ENCODE measurements around the gene RC3H1. TPM values are rescaled to one million over a fixed set of nuclear protein-coding genes. Genes with fewer than 3 reads are reported as not detected.
"Not testable (repeated sequence)": the region's sequence is repeated elsewhere in the genome, so short reads cannot be mapped to it uniquely, and the experiment has no call there.

The RC3H1 gene, protein sequence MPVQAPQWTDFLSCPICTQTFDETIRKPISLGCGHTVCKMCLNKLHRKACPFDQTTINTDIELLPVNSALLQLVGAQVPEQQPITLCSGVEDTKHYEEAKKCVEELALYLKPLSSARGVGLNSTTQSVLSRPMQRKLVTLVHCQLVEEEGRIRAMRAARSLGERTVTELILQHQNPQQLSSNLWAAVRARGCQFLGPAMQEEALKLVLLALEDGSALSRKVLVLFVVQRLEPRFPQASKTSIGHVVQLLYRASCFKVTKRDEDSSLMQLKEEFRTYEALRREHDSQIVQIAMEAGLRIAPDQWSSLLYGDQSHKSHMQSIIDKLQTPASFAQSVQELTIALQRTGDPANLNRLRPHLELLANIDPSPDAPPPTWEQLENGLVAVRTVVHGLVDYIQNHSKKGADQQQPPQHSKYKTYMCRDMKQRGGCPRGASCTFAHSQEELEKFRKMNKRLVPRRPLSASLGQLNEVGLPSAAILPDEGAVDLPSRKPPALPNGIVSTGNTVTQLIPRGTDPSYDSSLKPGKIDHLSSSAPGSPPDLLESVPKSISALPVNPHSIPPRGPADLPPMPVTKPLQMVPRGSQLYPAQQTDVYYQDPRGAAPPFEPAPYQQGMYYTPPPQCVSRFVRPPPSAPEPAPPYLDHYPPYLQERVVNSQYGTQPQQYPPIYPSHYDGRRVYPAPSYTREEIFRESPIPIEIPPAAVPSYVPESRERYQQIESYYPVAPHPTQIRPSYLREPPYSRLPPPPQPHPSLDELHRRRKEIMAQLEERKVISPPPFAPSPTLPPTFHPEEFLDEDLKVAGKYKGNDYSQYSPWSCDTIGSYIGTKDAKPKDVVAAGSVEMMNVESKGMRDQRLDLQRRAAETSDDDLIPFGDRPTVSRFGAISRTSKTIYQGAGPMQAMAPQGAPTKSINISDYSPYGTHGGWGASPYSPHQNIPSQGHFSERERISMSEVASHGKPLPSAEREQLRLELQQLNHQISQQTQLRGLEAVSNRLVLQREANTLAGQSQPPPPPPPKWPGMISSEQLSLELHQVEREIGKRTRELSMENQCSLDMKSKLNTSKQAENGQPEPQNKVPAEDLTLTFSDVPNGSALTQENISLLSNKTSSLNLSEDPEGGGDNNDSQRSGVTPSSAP
- 35.0 TPM for total RNA-seq

DNA sequence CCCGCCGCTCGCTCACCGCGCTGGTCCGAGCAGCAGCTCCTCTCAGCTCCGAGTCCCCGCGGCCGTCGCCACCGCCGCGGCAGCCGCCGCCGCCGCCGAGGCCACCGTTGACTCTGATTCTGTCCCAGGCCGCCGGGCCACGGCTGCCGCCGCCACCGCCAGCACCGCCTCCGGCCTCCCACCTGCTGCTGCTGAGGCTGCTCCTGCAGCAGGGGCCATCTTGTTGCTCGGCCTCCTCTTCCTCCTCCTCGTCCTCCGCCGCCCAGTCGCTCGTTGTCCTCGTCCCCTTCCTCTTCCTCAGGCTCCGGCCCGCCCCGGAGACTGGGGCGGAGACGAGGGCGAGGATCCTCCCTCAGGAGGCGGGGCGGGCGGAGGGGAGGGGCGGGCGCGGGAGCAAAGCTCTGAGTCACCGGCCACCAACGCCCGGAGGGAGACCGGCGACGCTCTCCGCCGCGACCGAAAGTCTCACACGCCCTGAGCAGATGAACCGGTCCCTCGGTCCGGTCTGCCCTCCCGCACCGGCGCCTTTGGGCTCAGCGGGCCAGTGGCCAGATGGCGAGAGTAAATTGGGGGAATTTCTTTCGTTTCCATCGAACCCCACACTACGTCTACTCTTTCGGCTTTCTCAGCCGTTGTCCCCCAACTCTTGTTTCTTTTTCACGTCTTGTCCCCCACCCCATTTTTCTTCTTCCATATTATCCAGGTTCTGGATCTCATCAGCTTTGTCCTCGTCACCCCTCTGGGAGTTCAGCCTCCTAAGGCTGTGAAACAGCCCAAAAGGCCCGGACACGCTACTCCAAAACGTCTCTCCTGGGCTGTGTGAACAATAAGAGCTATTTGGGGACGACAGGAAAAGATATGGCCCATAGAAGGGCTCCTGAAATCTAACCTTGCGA is at the start of gene RC3H1:
RC3H1 (minus strand) TSS at position 278 of the 896 bp plus-strand sequence. CDS start 29,372 bp downstream, outside the sequence.
- peak; percentile 92 for DNase-seq (ENCODE audit: low spot score)

DNA sequence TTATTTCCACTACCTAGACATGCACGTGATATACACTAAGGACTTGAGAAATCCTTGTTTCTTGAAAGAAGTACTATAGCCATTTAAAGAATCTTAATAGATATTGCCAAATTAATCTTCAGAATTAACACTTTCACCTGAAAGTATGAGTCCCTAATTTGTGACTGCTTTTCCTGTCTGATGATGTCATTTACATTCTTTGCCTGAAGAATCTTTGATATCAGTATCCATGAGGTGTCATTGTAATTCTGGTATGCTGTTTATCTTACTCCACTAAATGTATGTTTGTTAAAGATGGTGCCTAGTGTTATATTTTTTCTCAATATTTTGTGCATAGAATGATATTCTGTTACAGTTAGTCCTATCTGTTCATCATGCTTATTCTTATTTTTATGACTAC is 48.5 kb upstream of the RC3H1 start:
- no peak for DNase-seq (ENCODE audit: low spot score)

DNA sequence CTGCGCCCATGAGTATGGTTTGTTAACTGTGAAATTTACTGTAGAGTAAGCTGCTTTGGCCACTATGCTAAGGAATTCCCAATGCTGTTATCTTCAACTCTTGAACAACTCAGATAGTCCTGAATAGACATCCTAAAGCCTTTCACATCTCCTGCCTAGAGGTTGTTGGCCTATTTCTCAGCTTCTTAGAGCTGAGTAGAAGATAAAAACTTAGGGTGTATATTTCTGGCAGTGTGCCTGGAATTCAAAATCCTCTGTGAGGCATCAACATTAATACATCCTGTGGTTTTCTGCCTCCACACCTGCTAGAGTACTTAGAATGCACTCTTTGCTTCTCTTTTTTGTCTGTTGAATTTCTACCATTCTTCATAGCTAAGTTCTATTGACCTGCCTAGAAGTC is 45.8 kb upstream of the RC3H1 start:
- no peak for DNase-seq (ENCODE audit: low spot score)

DNA sequence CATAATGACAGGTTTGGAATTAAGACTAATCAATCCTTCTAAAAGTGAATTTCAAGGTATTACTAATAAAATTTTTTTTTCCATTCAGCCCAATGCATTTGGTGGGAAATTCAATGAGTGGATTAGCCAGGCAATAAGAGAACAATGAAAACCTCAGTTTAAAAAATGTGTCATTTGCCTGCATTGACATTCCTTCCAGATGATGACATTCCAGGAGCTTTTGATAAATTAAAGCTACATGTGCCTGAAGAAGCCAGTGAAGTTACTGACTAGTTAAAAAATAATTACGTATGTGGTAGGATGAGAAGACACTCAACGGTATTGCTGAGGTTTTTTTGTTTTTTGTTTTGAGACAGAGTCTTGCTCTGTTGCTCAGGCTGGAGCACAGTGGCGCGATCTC is 37.9 kb upstream of the RC3H1 start:
- DNase-seq (ENCODE audit: low spot score) = no peak

DNA sequence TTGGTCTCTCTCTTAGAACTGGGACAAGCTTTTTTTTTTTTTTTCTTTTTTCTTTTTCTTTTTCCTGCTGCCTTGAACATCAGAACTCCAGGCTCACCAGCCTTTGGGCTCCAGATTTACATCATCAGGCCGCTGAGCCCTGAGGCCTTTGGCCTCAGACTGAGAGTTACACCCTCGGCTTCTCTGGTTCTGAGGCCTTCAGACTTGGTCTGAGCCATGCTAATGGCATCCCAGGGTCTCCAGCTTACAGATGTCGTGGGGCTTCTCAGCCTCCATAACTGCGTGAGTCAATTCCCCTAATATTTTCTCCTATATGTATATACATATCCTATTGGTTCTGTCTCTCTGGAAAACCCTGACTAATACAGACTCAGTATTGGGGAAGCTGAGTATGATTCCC is 36.5 kb upstream of the RC3H1 start:
- DNase-seq (ENCODE audit: low spot score) = no peak

DNA sequence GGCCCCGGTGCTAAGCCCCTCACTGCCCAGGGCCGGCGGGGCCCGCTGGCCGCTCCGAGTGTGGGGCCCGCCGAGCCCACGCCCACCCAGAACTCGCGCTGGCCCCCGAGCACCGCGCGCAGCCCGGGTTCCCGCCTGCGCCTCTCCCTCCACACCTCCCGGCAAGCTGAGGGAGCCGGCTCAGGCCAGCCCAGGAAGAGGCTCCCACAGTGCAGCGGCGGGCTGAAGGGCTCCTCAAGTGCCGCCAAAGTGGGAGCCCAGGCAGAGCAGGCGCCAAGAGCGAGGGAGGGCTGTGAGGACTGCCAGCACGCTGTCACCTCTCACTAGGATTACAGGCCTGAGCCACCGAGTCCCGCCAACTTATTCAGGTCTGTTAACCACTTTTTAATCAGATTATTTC is 34.5 kb upstream of the RC3H1 start:
- DNase-seq (ENCODE audit: low spot score) = not testable (repeated sequence)

DNA sequence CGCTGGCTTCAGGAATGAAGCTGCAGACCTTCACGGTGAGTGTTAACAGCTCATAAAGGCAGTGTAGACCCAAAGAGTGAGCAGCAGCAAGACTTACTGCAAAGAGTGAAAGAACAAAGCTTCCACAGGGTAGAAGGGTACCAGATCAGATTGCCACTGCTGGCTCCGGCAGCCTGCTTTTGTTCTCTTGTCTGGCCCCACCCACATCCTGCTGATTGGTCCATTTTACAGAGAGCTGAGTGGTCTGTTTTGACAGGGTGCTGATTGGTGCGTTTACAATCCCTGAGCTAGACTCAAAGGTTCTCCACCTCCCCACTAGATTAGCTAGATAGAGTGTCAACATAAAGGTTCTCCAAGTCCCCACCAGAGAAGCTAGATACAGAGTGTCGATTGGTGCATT is 33.6 kb upstream of the RC3H1 start:
- DNase-seq (ENCODE audit: low spot score) = not testable (repeated sequence)

DNA sequence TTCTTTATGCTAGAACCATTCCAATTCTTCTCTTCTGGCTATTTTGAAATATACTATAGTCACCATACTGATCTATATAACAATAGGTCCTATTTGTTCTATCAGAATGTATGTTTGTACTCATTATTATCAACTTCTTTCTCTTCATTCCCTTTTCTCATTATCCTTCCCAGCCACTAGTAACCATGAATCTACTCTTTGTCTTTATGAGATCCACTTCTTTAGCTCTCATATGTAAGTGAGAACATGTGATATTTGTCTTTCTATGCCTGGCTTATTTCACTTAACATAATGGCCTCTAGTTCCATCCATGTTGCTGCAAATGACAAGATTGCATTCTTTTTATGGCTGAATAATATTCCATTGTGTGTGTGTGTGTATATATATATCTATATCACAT is 31.7 kb upstream of the RC3H1 start:
- DNase-seq (ENCODE audit: low spot score) = no peak

DNA sequence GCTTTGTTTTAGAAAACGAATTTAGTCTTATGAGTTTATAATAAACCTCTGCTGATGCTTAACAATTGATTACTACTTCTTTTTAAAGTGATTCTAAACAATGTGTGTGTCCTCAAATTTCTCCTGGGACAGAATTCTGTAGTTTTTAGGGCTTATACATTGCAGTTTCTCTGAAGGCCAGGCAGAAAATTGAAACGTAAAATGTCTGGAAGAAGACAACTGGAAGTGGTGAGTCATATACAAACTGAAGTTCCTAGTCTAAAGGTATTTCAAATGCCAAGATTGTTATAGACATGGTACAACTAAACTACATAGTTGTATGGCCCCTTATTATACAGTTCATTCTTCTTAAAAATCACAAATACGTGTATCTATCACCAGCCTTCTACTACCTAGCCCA is 30.5 kb upstream of the RC3H1 start:
- DNase-seq (ENCODE audit: low spot score) = no peak

DNA sequence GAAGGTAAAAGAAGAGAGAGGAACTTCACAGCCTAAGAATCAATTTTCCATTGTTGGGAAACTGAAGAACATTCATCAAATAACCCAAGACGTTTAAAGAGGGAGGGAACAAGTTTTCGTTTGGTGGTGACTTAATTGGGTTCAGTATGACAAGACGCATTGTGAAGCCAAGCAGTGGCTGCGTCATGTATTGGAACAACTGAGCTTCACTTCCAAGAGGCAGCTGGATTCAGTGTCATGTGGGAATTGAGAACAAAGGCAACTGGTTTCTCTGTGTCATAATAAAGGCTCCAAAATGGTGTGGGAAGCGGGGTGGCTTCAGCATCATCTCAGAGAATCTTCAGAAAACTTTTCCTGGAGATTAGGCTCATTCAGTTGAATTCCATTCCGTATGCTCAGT is 29.8 kb upstream of the RC3H1 start:
- DNase-seq (ENCODE audit: low spot score) = no peak

DNA sequence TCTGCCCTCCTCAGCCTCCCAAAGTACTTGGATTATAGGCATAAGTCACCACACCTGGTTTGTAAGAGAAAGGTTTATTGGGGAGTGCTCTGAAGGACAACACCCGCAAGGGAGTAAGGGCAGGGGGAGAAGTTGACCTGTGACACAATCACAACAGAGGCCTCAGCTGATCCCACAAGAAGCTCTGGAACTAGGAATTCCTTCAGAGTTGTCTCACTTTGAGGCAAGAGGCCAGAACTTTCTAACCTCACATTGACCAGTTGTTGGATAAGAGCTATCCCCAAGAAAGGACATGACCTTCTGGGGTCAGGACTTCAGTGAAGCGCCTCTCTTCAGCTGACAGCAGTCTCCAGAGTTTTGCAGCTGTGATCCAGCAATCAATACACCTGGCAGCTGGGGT is 27.4 kb upstream of the RC3H1 start:
- no peak for DNase-seq (ENCODE audit: low spot score)

DNA sequence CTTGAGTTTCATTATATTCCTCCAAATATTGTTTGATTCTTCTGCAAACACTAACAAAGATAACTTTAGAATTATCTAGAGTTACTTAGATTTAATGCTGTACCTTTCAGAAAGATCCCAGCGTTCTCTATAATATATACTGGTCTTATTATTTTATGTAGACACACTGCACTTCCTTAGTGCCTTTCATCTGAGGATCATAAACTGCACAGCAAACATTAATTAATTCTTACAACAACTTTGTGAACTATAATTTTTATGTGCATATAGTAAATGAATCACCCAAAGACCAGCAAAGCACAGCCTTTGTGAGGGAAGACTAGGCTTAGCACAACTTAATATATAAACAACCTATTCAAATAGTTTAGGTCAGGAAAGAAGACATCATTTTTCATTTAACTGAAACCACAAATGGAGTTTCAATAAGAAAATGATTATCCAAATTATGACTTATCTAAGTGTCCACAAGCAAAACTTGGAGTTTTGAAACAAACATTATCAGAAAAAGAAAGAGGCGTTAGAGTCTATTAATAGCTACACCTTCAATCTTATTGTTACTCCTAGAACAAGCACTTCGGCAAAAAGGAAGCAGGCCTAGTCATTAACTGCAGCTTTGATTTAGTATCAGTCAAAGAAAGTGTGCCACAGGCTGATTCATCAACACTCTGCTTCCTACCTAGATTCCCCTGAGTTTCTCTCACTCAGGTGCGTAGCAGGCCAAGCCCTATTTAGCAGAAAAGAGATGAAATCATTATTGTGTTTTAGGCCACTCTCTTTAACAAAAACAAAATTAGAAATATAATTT is 22.5 kb upstream of the RC3H1 start:
- no peak for DNase-seq (ENCODE audit: low spot score)

DNA sequence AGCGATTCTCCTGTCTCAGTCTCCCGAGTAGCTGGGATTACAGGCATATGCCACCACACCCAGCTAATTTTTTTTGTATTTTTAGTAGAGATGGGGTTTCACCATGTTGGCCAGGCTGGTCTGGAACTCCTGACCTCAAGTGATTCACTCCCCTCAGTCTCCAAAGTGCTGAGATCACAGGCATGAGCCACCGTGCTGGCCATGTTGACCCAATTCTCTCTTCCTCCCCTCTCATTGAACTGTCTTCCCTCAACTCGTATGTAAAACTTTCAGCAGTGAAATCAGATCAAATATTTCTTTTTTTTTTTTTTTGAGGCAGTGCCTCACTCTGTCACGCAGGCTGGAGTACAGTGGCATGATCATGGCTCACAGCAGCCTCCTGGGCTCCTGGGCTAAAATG is 20.4 kb upstream of the RC3H1 start:
- DNase-seq (ENCODE audit: low spot score) = not testable (repeated sequence)

DNA sequence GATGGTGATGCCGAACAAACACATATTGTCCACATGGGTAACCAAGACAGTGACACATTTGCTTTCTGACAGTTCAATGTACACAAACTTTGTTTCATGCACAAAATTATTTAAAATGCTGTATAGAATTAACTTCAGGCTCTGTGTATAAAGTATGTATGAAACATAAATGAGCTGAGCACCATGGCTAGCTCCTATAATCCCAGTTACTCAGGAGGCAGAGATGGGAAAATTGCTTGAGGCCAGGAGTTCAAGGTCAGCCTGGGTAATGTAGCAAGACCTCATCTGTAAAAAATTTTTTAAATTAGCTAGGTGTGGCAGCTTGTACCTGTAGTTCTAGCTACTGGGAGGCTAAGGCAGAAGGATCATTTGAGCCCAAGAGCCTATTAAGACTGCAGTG is 19.2 kb upstream of the RC3H1 start:
- no peak for DNase-seq (ENCODE audit: low spot score)

DNA sequence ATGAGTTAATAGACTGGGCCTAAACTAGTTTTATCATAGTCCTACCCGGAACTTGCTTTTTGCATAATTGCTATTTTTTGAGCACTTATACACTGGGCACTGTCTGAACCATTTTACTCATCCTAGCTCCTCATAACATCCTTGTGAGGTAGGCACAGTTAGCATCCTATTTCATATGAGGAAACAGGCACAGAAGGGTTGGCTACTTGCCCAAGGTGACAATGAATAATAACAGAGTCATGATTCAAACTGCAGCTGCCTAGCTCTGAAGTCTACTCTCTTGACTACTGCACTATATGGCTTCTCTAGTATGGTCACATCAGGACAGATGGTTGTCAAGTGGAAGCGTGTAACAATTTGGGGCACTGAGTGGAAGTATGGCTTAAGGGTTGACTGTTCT is 18.2 kb upstream of the RC3H1 start:
- DNase-seq (ENCODE audit: low spot score) = peak; percentile 40

DNA sequence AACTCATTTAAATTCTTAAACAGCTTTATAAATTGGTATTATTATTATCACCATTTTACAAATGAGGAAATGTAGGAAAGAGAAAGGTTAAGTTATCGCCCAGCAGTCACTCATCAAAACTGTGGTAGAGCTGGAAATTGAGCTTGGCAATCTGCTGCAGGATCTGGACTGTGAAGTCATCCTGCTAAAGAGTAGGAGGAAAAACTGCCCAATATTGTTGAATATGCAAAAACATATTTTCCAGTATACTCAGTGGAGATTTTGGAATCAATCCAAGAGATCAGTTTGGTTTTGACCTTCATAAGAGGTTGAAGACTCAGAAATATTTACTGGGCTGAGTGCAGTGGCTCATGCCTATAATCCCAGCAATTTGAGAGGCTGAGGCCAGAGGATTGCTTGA is 16.9 kb upstream of the RC3H1 start:
- DNase-seq (ENCODE audit: low spot score) = no peak

DNA sequence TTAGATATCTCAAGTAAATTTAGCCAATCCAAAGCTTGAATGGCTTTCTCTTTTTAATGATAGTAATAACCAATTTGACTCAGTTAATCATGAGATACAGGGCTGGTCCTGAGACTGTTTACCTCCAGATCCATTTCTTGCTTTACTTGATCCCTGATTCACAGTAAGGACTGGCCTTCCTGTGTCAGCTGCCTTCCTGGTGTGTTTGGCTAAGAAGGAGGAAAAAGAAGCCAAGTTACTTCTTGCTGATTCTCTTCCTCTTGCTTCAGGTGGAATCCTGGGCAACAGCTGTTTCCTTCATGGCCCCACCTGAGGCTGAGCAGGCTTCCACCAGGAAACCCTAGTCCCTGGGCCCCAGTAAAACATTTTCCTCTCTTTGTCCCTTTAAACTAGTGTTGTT is 14.6 kb upstream of the RC3H1 start:
- DNase-seq (ENCODE audit: low spot score) = no peak

DNA sequence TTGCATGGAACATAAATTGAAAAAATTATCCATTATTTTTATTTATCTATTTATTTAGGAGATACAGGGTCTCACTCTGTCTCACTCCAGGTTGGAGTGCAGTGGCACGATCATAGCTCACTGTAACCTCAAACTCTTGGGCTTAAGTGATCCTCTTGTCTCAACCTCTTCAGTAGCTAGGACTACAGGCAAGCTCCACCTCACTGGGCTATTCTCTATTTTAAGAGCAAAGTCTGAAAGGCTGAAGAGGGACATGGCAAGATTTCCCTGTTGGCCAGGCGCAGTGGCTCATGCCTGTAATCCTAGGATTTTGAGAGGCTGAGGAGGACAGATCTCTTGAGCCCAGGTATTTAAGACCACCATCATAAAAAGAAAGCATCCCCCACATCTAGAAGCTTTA is 14.0 kb upstream of the RC3H1 start:
- DNase-seq (ENCODE audit: low spot score) = no peak

DNA sequence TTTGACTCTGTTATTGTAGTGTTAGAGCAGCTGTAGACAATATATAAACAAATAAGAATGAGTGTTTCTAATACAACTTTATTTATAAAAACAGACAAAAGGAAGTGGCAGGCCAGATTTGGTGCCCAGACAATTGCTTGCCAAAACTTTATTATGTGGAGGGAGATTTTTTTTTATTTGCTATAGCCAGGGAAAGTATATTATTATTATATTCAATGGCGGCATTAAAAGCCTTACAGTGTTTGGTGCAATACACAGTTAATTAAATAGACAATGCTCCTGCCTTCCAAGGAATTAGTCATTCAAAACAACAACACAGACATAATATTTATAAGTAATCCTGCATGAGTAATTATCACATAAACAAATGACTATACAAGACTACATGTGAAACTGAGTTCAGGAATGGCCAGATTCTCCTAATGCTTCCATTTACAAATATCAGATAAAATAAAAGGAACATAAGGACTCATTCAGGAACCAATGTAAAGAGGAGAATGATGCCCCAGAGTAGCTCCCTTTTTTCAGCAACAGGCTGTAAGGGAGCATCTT is 10.6 kb upstream of the RC3H1 start:
- DNase-seq (ENCODE audit: low spot score) = no peak

DNA sequence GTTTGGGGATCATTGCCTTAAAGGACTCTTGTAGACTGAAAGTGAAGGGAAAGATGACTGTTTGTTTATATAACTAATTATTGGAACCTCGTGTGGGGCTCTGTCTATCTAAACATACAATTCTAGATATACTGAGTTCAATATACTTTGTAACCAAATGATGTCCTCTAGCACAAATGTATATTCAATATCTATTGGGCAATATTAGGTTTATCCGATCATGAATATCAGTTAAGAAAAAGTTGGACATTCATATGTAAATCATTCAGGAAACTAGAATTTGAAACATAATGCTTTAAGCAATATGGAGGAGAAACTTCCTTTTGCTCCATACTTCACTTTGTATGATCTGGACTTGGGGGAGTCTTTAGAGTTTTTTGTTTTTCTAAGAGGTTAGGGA is 8.9 kb upstream of the RC3H1 start:
- DNase-seq (ENCODE audit: low spot score) = no peak

Data from mucosa of gallbladder (tissue), 1 donor.